Natural killer cell (primary cell): ENCODE results near the gene RNF111. TPM values are rescaled to one million over a fixed set of nuclear protein-coding genes. Genes with fewer than 3 reads are reported as not detected.
"Not testable (repeated sequence)": the region's sequence is repeated elsewhere in the genome, so short reads cannot be mapped to it uniquely, and the experiment has no call there.

Experiments used
- ATAC-seq, 3 donors: fragments of 150-1000 bp in 2 of 3; fragments of 200-7000 bp in 1 of 3; cut with Tn5 transposase; 1 replicate in 1 of 3; 2 replicates in 2 of 3; pipeline ENCODE4 v1.10.0; 2021; ENCODE audit warnings: mild to moderate bottlenecking in 2 of 3, moderate library complexity in 2 of 3
- DNase-seq, 2 donors: peaks; one replicate each; pipeline versions ENCODE4 v3.0.0 to v3.0.0-alpha.2; 2013 to 2021; ENCODE audit warnings: mixed read lengths in 1 of 2
- H3K27ac ChIP-seq: one replicate; pipeline ENCODE4 v1.5.1; 2013; ENCODE audit warnings: mild to moderate bottlenecking, low read length
- H3K27me3 ChIP-seq: one replicate; pipeline ENCODE4 v1.6.1; 2013; ENCODE audit warnings: low read length; ENCODE audit not compliant: control insufficient read depth, insufficient read depth
- H3K36me3 ChIP-seq: one replicate; pipeline ENCODE4 v1.6.1; 2013; ENCODE audit warnings: low read length; ENCODE audit not compliant: control insufficient read depth, insufficient read depth
- H3K4me1 ChIP-seq: one replicate; pipeline ENCODE4 v1.6.1; 2013; ENCODE audit warnings: low read length; ENCODE audit not compliant: control insufficient read depth, insufficient read depth
- H3K4me3 ChIP-seq: one replicate; pipeline ENCODE4 v1.5.1; 2013; ENCODE audit warnings: low read length
- H3K9me3 ChIP-seq: one replicate; pipeline ENCODE4 v1.6.1; 2013; ENCODE audit warnings: low read length; ENCODE audit not compliant: control insufficient read depth, insufficient read depth
- H3K27ac Mint-ChIP-seq, 2 donors: one replicate each; pipeline ENCODE4 v1.8.0; 2022; ENCODE audit warnings: mild to moderate bottlenecking in 2 of 2, mixed read lengths in 2 of 2, moderate library complexity in 1 of 2
- H3K27me3 Mint-ChIP-seq, 2 donors: one replicate each; pipeline ENCODE4 v1.8.0; 2022; ENCODE audit warnings: low read depth in 2 of 2, mixed read lengths in 2 of 2
- H3K36me3 Mint-ChIP-seq: one replicate; pipeline ENCODE4 v1.8.0; 2022; ENCODE audit warnings: mixed read lengths
- H3K4me1 Mint-ChIP-seq, 2 donors: one replicate each; pipeline ENCODE4 v1.8.0; 2022; ENCODE audit warnings: mixed read lengths in 2 of 2
- H3K4me3 Mint-ChIP-seq: one replicate; pipeline ENCODE4 v1.8.0; 2022; ENCODE audit warnings: mild to moderate bottlenecking, moderate library complexity, mixed read lengths
- H3K9me3 Mint-ChIP-seq, 2 donors: one replicate each; pipeline ENCODE4 v1.8.0; 2022; ENCODE audit warnings: mixed read lengths in 2 of 2
- WGBS: methylation state at CpG from one replicate; pipeline ENCODE4 v1.1.7; 2013; ENCODE audit warnings: missing lambda C conversion rate; ENCODE audit not compliant: insufficient coverage; 5-methylcytosine and 5-hydroxymethylcytosine counted together
- intact Hi-C: fragments of 100-400 bp; cut with micrococcal nuclease; formaldehyde crosslinking; loops from one replicate; pipeline ENCODE4 v1.14.2; 2022
- total RNA-seq, 4 donors: library from RNA; stranded (reverse); fragments of 120-200 nt in 1 of 4; gene quantifications; one replicate each; pipeline versions ENCODE4 v1.2.3 to v1.2.4, GENCODE V29; 2013 to 2022
- TF ChIP-seq, protein P1 (sequence below): fragments of 200-600 bp; IDR thresholded peaks from one replicate; pipeline ENCODE4 v1.8.0; 2022; ENCODE audit warnings: antibody characterized with exemption

Gene RNF111
- total RNA-seq, 3 donors from 2014 or later (not counting 1 experiment from before 2014, with no cell fraction given) = 39.4 to 53.1 (median 46.0) TPM

DNA sequence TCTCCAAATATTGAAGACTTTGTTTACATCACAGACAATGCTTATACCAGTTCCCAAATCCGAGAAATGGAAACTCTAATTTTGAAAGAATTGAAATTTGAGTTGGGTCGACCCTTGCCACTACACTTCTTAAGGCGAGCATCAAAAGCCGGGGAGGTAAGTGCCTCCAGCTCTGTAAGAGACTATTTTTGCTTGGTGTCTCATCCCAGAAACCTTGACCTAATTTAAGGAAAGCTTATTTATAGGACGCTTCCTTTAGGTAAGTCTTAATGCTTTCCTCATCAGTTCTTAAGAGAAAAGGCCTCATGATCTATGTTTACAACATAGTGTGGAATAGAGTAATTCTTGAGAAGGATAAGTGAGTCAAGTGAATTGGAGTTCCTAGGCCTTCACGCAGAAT is 129.3 kb downstream of the RNF111 start:
- H3K9me3 Mint-ChIP-seq = no peaks in the 10 kb centered on the region
- H3K36me3 Mint-ChIP-seq = no peaks in the 10 kb centered on the region
- intact Hi-C loops = no loop called here
- TF ChIP-seq, protein P1, sequence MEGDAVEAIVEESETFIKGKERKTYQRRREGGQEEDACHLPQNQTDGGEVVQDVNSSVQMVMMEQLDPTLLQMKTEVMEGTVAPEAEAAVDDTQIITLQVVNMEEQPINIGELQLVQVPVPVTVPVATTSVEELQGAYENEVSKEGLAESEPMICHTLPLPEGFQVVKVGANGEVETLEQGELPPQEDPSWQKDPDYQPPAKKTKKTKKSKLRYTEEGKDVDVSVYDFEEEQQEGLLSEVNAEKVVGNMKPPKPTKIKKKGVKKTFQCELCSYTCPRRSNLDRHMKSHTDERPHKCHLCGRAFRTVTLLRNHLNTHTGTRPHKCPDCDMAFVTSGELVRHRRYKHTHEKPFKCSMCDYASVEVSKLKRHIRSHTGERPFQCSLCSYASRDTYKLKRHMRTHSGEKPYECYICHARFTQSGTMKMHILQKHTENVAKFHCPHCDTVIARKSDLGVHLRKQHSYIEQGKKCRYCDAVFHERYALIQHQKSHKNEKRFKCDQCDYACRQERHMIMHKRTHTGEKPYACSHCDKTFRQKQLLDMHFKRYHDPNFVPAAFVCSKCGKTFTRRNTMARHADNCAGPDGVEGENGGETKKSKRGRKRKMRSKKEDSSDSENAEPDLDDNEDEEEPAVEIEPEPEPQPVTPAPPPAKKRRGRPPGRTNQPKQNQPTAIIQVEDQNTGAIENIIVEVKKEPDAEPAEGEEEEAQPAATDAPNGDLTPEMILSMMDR = no peak
- 98% methylated on average over 5 of the region's 6 CpGs for WGBS
- Histone ChIP-seq H3K9me3 (no peaks in the 10 kb centered on the region), H3K36me3 (no peaks in the 10 kb centered on the region), H3K27me3 (no peaks in the 10 kb centered on the region), H3K4me3 (no peak overlapping the region), H3K4me1 (no peaks in the 10 kb centered on the region), H3K27ac (no peak overlapping the region)
- no peak for DNase-seq
- no peak overlapping the region for H3K27ac Mint-ChIP-seq
- ATAC-seq = no peak
- H3K4me3 Mint-ChIP-seq = no peak overlapping the region
- no peaks in the 10 kb centered on the region for H3K4me1 Mint-ChIP-seq
- no peaks in the 10 kb centered on the region for H3K27me3 Mint-ChIP-seq

DNA sequence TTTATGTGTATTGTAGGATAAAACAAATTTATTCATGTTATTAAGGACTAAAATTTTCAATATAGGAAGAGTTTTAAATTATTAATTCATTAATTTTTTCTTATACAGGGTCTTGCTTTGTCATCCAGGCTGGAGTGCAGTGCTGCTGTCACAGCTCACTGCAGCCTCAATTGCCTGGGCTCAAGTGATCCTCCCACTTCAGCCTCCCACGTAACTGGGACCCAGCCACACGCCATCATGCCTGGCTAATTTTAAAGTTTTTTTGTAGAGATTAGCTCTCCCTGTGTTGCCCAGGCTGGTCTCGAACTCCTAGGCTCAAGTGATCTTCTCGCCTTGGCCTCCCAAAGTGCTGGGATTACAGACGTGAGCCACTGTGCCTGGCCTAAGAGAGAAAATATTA is 132.2 kb downstream of the RNF111 start:
- WGBS = 96% methylated on average over 5 of the region's 5 CpGs
- Mint-ChIP-seq H3K27ac (no peak overlapping the region), H3K4me3 (no peak overlapping the region), H3K27me3 (no peaks in the 10 kb centered on the region), H3K36me3 (no peaks in the 10 kb centered on the region), H3K4me1 (no peaks in the 10 kb centered on the region), H3K9me3 (no peaks in the 10 kb centered on the region)
- DNase-seq (no peak), ATAC-seq (no peak)
- no peaks in the 10 kb centered on the region for H3K27me3 ChIP-seq
- H3K4me3 ChIP-seq = no peak overlapping the region
- H3K9me3 ChIP-seq = no peaks in the 10 kb centered on the region
- no peak overlapping the region for H3K27ac ChIP-seq
- H3K36me3 ChIP-seq = no peaks in the 10 kb centered on the region
- intact Hi-C loops = no loop called here
- no peaks in the 10 kb centered on the region for H3K4me1 ChIP-seq
- TF ChIP-seq, protein P1 = no peak

DNA sequence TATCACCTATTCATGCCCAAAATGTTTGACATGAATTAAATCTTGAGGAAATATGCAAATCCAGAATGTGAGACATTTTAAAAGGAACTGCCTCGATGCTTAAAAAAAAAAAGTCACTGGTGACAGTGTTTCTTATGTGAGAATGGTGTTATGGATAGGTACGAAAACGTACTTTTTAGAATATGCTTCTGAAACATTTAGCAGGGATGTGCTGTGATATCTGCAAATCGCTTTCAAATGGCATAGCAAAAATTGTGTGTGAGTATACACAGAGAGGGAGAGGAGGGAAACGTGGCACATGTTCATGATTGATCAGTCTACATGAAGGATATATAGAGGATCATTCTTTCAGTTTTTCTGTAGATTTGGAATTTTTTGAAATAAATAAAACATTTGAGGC is 133.5 kb downstream of the RNF111 start:
- Histone ChIP-seq H3K27me3 (no peaks in the 10 kb centered on the region), H3K9me3 (no peaks in the 10 kb centered on the region), H3K36me3 (no peaks in the 10 kb centered on the region), H3K27ac (no peak overlapping the region), H3K4me1 (no peaks in the 10 kb centered on the region), H3K4me3 (no peak overlapping the region)
- no peak overlapping the region for H3K27ac Mint-ChIP-seq
- H3K4me1 Mint-ChIP-seq = no peaks in the 10 kb centered on the region
- intact Hi-C loops = no loop called here
- H3K4me3 Mint-ChIP-seq = no peak overlapping the region
- no peak for ATAC-seq
- no peaks in the 10 kb centered on the region for H3K9me3 Mint-ChIP-seq
- TF ChIP-seq, protein P1 = no peak
- DNase-seq = no peak
- WGBS = 98% methylated on average over 5 of the region's 5 CpGs
- no peaks in the 10 kb centered on the region for H3K36me3 Mint-ChIP-seq
- no peaks in the 10 kb centered on the region for H3K27me3 Mint-ChIP-seq

DNA sequence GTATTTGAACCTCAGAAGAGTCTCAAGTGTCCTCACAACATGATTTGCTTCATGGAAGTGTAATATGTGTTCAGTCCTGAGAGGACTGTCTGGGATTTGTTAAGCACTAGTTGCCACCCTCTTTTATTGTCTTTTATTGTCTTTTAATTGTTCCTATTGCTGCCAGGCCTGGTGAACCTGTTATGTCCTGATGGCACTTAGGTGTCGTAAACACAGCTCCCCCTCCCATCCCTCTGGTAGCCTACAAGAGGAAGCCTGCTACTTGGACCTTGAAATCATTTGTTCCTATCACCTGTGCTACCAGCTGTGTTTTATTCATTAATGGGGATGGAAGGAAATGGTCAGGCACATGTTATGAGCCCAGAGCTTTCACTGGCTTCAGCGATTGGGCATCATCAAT is 136.8 kb downstream of the RNF111 start:
- Histone ChIP-seq H3K27ac (no peak overlapping the region), H3K4me3 (no peak overlapping the region), H3K36me3 (no peaks in the 10 kb centered on the region), H3K27me3 (no peaks in the 10 kb centered on the region), H3K4me1 (no peaks in the 10 kb centered on the region), H3K9me3 (no peaks in the 10 kb centered on the region)
- no peak for DNase-seq
- TF ChIP-seq, protein P1 = no peak
- no peak for ATAC-seq
- Mint-ChIP-seq H3K27ac (peak overlapping the region in 1 of 2 donors; percentile 28), H3K4me3 (no peak overlapping the region), H3K9me3 (no peaks in the 10 kb centered on the region), H3K4me1 (no peaks in the 10 kb centered on the region), H3K36me3 (no peaks in the 10 kb centered on the region), H3K27me3 (no peaks in the 10 kb centered on the region)
- WGBS = 98% methylated on average over 2 of the region's 2 CpGs
- intact Hi-C loops = no loop called here

DNA sequence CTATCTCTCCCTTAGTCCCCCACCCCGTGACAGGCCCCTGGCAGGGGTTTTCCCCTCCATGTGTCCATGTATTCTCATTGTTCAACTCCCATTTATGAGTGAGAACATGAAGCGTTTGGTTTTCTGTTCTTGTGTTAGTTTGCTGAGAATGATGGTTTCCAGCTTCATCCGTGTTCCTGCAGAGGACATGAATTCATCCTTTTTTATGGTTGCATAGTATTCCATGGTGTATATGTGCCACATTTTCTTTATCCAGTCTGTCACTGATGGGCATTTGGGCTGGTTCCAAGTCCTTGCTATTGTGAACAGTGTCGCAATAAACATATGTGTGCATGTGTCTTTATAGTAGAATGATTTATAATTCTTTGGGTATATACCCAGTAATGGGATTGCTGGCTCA is 138.2 kb downstream of the RNF111 start:
- H3K36me3 Mint-ChIP-seq, intact Hi-C loops, H3K27me3 Mint-ChIP-seq, ATAC-seq, H3K27ac ChIP-seq, H3K4me3 ChIP-seq, H3K4me1 Mint-ChIP-seq, H3K27me3 ChIP-seq, H3K9me3 Mint-ChIP-seq, H3K4me1 ChIP-seq, H3K9me3 ChIP-seq, DNase-seq, H3K36me3 ChIP-seq, H3K4me3 Mint-ChIP-seq, H3K27ac Mint-ChIP-seq: not testable (repeated sequence)
- WGBS = 100% methylated on average over 1 of the region's 4 CpGs

DNA sequence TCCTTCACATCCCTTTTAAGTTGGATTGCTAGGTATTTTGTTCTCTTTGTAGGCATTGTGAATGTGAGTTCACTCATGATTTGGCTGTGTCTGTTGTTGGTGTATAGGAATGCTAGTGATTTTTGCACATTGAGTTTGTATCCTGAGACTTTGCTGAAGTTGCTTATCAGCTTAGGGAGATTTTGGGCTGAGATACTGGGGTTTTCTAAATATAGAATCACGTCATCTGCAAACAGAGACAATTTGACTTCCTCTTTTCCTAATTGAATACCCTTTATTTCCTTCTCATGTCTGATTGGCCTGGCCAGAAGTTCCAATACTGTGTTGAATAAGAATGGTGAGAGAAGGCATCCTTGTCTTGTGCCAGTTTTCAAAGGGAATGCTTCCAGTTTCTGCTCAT is 139.8 kb downstream of the RNF111 start:
- H3K27ac ChIP-seq, intact Hi-C loops, H3K36me3 Mint-ChIP-seq, H3K4me3 ChIP-seq, H3K4me3 Mint-ChIP-seq, H3K27me3 Mint-ChIP-seq, DNase-seq, ATAC-seq, H3K4me1 Mint-ChIP-seq, H3K9me3 ChIP-seq, H3K27ac Mint-ChIP-seq, H3K27me3 ChIP-seq, H3K4me1 ChIP-seq, H3K36me3 ChIP-seq, H3K9me3 Mint-ChIP-seq: not testable (repeated sequence)
- WGBS = no CpG with 5 or more reads among the region's 1 CpG
